ENCODE measurements around the gene MAGEA2. TPM values are rescaled to one million over a fixed set of nuclear protein-coding genes. Genes with fewer than 3 reads are reported as not detected.
"Not testable (repeated sequence)": the region's sequence is repeated elsewhere in the genome, so short reads cannot be mapped to it uniquely, and the experiment has no call there.

Gene MAGEA2
- total RNA-seq, 2 experiments from 2014 or later = not detected

DNA sequence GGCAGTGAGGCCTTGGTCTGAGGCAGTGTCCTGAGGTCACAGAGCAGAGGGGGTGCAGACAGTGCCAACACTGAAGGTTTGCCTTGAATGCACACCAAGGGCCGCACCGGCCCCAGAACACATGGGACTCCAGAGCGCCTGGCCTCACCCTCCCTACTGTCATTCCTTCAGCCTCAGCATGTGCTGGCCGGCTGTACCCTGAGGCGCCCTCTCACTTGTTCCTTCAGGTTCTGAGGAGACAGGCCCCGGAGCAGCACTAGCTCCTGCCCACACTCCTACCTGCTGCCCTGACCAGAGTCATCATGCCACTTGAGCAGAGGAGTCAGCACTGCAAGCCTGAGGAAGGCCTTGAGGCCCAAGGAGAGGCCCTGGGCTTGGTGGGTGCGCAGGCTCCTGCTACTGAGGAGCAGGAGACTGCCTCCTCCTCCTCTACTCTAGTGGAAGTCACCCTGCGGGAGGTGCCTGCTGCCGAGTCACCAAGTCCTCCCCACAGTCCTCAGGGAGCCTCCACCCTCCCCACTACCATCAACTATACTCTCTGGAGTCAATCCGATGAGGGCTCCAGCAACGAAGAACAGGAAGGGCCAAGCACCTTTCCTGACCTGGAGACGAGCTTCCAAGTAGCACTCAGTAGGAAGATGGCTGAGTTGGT, 17.7 kb downstream of the MAGEA2 start:
- no peak for DNase-seq
- Mint-ChIP-seq H3K4me1 (no peaks in the 10 kb centered on the region), H3K4me3 (no peak overlapping the region), H3K9me3 (ENCODE audit: low read depth) (no peaks in the 10 kb centered on the region), H3K36me3 (ENCODE audit: low read depth) (no peaks in the 10 kb centered on the region), H3K27ac (no peak overlapping the region), H3K27me3 (no peaks in the 10 kb centered on the region)
- CTCF ChIA-PET = no interaction called here
- no peak for ATAC-seq
- intact Hi-C loops (cut with DNase I, micrococcal nuclease) = no loop called here
- POLR2A ChIA-PET = no interaction called here

DNA sequence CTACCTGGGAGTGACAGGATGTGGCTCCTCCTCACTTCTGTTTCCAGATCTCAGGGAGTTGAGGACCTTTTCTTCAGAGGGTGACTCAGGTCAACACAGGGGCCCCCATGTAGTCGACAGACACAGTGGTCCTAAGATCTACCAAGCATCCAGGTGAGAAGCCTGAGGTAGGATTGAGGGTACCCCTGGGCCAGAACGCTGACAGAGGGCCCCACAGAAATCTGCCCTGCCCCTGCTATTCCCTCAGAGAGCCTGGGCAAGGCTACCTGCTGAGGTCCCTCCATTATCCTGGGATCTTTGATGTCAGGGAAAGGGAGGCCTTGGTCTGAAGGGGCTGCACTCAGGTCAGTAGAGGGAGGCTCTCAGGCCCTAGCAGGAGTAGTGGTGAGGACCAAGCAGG, 18.5 kb downstream of the MAGEA2 start:
- no peak overlapping the region for H3K4me3 Mint-ChIP-seq
- H3K36me3 Mint-ChIP-seq (ENCODE audit: low read depth) = no peaks in the 10 kb centered on the region
- no peak overlapping the region for H3K27ac Mint-ChIP-seq
- DNase-seq (no peak), ATAC-seq (no peak)
- intact Hi-C loops (cut with DNase I, micrococcal nuclease) = no loop called here
- no peaks in the 10 kb centered on the region for H3K9me3 Mint-ChIP-seq (ENCODE audit: low read depth)
- H3K27me3 Mint-ChIP-seq = no peaks in the 10 kb centered on the region
- ChIA-PET CTCF (no interaction called here), POLR2A (no interaction called here)
- no peaks in the 10 kb centered on the region for H3K4me1 Mint-ChIP-seq

DNA sequence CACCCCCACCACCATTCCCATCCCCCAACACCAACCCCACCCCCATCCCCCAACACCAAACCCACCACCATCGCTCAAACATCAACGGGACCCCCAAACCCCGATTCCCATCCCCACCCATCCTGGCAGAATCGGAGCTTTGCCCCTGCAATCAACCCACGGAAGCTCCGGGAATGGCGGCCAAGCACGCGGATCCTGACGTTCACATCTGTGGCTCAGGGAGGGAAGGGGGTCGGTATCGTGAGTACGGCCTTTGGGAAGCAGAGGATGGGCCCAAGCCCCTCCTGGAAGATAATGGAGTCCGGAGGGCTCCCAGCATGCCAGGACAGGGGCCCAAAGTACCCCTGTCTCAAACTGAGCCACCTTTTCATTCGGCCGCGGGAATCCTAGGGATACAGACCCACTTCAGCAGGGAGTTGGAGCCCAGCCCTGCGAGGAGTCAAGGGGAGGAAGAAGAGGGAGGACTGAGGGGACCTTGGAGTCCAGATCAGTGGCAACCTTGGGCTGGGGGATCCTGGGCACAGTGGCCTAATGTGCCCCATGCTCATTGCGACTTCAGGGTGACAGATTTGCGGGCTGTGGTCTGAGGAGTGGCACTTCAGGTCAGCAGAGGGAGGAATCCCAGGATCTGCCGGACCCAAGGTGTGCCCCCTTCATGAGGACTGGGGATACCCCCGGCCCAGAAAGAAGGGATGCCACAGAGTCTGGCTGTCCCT, 19.3 kb downstream of the MAGEA2 start:
- ATAC-seq; H3K9me3 Mint-ChIP-seq (ENCODE audit: low read depth); H3K27me3 Mint-ChIP-seq; CTCF ChIA-PET; POLR2A ChIA-PET; intact Hi-C loops (cut with DNase I, micrococcal nuclease); DNase-seq; H3K36me3 Mint-ChIP-seq (ENCODE audit: low read depth); H3K27ac Mint-ChIP-seq; H3K4me3 Mint-ChIP-seq; H3K4me1 Mint-ChIP-seq: not testable (repeated sequence)

DNA sequence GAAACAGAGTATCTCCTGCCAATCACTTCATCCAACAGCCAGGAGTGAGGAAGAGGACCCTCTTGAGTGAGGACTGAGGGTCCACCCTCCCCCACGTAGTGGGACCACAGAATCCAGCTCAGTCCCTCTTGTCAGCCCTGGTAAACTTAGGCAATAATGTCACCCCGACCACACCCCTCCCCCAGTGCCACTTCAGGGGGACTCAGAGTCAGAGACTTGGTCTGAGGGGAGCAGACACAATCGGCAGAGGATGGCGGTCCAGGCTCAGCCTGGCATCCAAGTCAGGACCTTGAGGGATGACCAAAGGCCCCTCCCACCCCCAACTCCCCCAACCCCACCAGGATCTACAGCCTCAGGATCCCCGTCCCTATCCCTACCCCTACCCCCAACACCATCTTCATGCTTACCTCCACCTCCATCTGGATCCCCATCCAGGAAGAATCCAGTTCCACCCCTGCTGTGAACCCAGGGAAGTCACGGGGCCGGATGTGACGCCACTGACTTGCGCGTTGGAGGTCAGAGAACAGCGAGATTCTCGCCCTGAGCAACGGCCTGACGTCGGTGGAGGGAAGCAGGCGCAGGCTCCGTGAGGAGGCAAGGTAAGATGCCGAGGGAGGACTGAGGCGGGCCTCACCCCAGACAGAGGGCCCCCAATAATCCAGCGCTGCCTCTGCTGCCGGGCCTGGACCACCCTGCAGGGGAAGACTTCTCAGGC, 20.2 kb downstream of the MAGEA2 start, which contains the start of the genes CSAG1 and MAGEA12:
Gene CSAG1, minus strand, starts transcription at position 461 of the 715 bp plus-strand sequence. CDS start 1,261 bp downstream, outside the sequence.
Gene MAGEA12, plus strand, starts transcription at position 497 of the 715 bp plus-strand sequence. CDS start 2,405 bp downstream, outside the sequence.
- ATAC-seq = no peak
- Mint-ChIP-seq H3K4me3 (no peak within 1 kb of the TSS), H3K27ac (no peak within 1 kb of the TSS), H3K9me3 (ENCODE audit: low read depth) (no peaks in the 10 kb centered on the region), H3K4me1 (no peaks in the 10 kb centered on the region), H3K36me3 (ENCODE audit: low read depth) (no peaks in the 10 kb centered on the region), H3K27me3 (no peaks in the 10 kb centered on the region)
- ChIA-PET CTCF (no interaction called here), POLR2A (no interaction called here)
- DNase-seq = no peak
- intact Hi-C loops (cut with DNase I, micrococcal nuclease) = no loop called here

DNA sequence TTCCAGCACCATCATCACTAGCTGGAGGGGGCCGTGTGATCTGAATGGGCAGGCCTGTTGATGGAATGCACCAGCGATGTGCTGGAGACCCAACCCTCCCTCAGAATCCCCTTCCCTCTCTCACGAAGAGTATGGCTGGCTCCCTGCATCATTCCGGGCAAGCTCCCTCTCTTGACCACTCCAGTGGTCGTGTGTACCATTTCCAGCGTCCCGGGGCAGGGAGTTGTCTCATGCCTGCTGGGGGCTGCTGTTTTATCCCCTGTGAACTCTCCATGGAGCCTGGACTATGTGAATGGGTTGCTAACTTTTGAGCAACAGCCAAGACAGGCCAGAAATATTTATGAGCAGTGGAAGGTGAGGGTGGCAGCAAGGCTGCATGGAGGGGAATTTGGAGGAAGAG, 28.2 kb downstream of the MAGEA2 start:
- no peak for ATAC-seq
- ChIA-PET CTCF (no interaction called here), POLR2A (no interaction called here)
- Mint-ChIP-seq H3K27me3 (peaks cover 2% of the 10 kb centered on the region), H3K9me3 (ENCODE audit: low read depth) (no peaks in the 10 kb centered on the region), H3K4me1 (no peaks in the 10 kb centered on the region), H3K36me3 (ENCODE audit: low read depth) (no peaks in the 10 kb centered on the region), H3K27ac (no peak overlapping the region), H3K4me3 (no peak overlapping the region)
- DNase-seq = no peak
- intact Hi-C loops (cut with DNase I, micrococcal nuclease) = no loop called here

DNA sequence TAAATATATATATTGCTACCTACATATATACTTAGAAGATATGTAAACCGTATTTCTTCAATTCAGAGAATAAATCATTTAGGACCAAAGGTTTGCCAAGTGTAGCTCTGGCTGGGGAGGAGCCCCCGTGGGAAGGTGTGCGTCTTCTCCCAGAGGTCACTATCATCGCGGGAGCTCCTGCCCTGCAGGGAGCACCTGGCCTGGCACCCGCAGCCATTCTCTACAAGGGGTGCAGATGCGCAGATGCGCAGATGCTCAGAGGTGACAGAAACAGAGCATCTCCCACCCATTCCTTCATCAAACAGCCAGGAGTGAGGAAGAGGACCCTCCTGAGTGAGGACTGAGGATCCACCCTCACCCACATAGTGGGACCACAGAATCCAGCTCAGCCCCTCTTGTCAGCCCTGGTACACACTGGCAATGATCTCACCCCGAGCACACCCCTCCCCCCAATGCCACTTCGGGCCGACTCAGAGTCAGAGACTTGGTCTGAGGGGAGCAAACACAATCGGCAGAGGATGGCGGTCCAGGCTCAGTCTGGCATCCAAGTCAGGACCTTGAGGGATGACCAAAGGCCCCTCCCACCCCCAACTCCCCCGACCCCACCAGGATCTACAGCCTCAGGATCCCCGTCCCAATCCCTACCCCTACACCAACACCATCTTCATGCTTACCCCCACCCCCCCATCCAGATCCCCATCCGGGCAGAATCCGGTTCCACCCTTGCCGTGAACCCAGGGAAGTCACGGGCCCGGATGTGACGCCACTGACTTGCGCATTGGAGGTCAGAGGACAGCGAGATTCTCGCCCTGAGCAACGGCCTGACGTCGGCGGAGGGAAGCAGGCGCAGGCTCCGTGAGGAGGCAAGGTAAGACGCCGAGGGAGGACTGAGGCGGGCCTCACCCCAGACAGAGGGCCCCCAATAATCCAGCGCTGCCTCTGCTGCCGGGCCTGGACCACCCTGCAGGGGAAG, 39.5 kb downstream of the MAGEA2 start, which contains the start of gene MAGEA2B:
Gene MAGEA2B, plus strand, starts transcription at position 814 of the 973 bp plus-strand sequence. CDS start 2,479 bp downstream, outside the sequence.
- H3K4me3 Mint-ChIP-seq; H3K4me1 Mint-ChIP-seq; CTCF ChIA-PET; intact Hi-C loops (cut with DNase I, micrococcal nuclease); H3K36me3 Mint-ChIP-seq (ENCODE audit: low read depth); H3K27me3 Mint-ChIP-seq; H3K27ac Mint-ChIP-seq; POLR2A ChIA-PET; ATAC-seq; H3K9me3 Mint-ChIP-seq (ENCODE audit: low read depth); DNase-seq: not testable (repeated sequence)

DNA sequence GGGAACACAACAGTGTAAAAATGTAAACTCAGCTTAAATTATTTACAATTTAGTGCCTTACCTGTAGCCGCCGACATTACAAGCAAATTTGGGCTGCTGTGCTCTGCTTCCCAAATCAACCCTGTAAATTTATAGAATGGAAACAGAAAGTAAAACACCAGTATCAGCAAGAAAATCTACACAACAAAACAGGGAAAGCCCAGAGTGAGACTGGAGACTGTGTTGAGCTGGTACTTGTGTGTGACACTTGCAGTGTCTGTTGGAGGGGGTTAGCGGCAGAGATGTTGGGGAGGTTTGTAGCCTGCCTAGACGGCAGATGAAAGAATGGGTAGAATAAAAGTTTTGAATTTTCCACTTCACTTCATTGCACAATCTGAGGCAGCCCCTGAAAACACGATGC, 40.4 kb downstream of the MAGEA2 start:
- H3K27ac Mint-ChIP-seq; POLR2A ChIA-PET; H3K4me1 Mint-ChIP-seq; ATAC-seq; intact Hi-C loops (cut with DNase I, micrococcal nuclease); H3K27me3 Mint-ChIP-seq; H3K4me3 Mint-ChIP-seq; H3K36me3 Mint-ChIP-seq (ENCODE audit: low read depth); H3K9me3 Mint-ChIP-seq (ENCODE audit: low read depth); DNase-seq; CTCF ChIA-PET: not testable (repeated sequence)

DNA sequence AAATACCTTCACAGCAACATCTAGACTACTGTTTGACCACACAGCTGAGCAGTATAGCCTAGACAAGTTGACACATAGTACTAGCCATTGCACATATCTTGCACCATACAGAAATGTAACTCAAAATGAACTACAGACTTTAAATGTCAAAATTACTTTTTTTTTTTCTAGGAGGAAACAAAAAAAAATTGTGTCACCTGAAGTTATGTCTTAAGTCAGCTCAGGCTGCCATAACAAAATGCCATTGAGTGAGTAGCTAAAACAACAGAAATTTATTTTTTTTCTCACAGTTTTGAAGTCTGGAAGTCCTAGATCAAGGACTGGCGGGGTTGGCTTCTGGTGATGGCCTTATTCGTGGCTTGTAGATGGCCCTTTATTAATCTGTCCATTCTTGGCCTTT, 44.5 kb downstream of the MAGEA2 start, which contains the start of gene CSAG2:
Gene CSAG2, minus strand, starts transcription at position 101 of the 400 bp plus-strand sequence. CDS start 161 bp downstream, outside the sequence.
- H3K27me3 Mint-ChIP-seq = not testable (repeated sequence)

DNA sequence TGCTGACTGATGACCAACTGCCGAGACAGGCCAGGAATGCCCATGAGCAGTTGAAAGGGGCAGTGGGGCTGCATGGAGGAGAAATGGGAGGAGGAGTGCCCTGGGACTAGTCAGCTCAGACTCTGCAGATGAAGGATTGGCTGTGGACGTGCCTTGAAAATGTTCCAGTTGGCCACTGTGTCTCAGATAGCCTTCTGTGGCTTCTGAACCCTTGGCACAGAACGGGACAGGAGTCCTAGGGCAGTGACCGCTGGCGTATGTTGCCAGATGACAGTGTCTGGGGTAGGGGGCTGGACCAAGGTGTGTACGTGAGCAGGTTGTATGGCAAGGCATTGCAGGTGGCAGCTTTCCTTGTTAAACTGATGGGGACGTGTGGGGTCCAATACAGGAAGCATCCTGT, 47.1 kb downstream of the MAGEA2 start:
- H3K4me1 Mint-ChIP-seq; H3K4me3 Mint-ChIP-seq; H3K27ac Mint-ChIP-seq; intact Hi-C loops (cut with DNase I, micrococcal nuclease); DNase-seq; CTCF ChIA-PET; ATAC-seq; H3K9me3 Mint-ChIP-seq (ENCODE audit: low read depth); H3K27me3 Mint-ChIP-seq; POLR2A ChIA-PET; H3K36me3 Mint-ChIP-seq (ENCODE audit: low read depth): not testable (repeated sequence)

More for the DNA sequence above, 44.5 kb downstream of the MAGEA2 start, which contains the start of gene CSAG2:
- H3K9me3 Mint-ChIP-seq (ENCODE audit: low read depth); H3K4me1 Mint-ChIP-seq; DNase-seq; H3K36me3 Mint-ChIP-seq (ENCODE audit: low read depth); H3K27ac Mint-ChIP-seq; intact Hi-C loops (cut with DNase I, micrococcal nuclease); H3K4me3 Mint-ChIP-seq; CTCF ChIA-PET; POLR2A ChIA-PET; ATAC-seq: not testable (repeated sequence)

DNA sequence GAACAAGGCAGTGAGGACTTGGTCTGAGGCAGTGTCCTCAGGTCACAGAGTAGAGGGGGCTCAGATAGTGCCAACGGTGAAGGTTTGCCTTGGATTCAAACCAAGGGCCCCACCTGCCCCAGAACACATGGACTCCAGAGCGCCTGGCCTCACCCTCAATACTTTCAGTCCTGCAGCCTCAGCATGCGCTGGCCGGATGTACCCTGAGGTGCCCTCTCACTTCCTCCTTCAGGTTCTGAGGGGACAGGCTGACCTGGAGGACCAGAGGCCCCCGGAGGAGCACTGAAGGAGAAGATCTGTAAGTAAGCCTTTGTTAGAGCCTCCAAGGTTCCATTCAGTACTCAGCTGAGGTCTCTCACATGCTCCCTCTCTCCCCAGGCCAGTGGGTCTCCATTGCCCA, 53.3 kb downstream of the MAGEA2 start:
- ATAC-seq; POLR2A ChIA-PET; H3K9me3 Mint-ChIP-seq (ENCODE audit: low read depth); H3K4me1 Mint-ChIP-seq; CTCF ChIA-PET; H3K27me3 Mint-ChIP-seq; DNase-seq; H3K36me3 Mint-ChIP-seq (ENCODE audit: low read depth); intact Hi-C loops (cut with DNase I, micrococcal nuclease); H3K27ac Mint-ChIP-seq; H3K4me3 Mint-ChIP-seq: not testable (repeated sequence)

Data from activated CD4-positive, alpha-beta T cell treated with anti-CD3 and anti-CD28 coated beads for 36 hours (primary cell).